ENCODE measurements around the gene TP53I11. TPM values are rescaled to one million over a fixed set of nuclear protein-coding genes. Genes with fewer than 3 reads are reported as not detected.

Gene TP53I11
- total RNA-seq, 1 experiment from 2014 or later = 42.4 TPM

- TF ChIP-seq, protein P1, sequence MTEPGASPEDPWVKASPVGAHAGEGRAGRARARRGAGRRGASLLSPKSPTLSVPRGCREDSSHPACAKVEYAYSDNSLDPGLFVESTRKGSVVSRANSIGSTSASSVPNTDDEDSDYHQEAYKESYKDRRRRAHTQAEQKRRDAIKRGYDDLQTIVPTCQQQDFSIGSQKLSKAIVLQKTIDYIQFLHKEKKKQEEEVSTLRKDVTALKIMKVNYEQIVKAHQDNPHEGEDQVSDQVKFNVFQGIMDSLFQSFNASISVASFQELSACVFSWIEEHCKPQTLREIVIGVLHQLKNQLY (CRISPR knock-in tag; IDR thresholded peaks at IDR 0.05) = no peak
- TF ChIP-seq ZNF263 (CRISPR knock-in tag; IDR thresholded peaks at IDR 0.05; ENCODE audit: low read depth) = no peak
- TF ChIP-seq, protein P2, sequence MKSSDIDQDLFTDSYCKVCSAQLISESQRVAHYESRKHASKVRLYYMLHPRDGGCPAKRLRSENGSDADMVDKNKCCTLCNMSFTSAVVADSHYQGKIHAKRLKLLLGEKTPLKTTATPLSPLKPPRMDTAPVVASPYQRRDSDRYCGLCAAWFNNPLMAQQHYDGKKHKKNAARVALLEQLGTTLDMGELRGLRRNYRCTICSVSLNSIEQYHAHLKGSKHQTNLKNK (CRISPR knock-in tag; IDR thresholded peaks at IDR 0.05) = no peak
- TF ChIP-seq KAT7 (CRISPR knock-in tag; IDR thresholded peaks at IDR 0.05; ENCODE audit: borderline replicate concordance) = no peak
- no peak for TF ChIP-seq ZNF423 (CRISPR knock-in tag; IDR thresholded peaks at IDR 0.05)
- TF ChIP-seq NFE2L1 (CRISPR knock-in tag; IDR thresholded peaks at IDR 0.05) = no peak
- no peak for TF ChIP-seq TP53 (CRISPR knock-in tag; IDR thresholded peaks at IDR 0.05)
- TF ChIP-seq FOXJ3 (CRISPR knock-in tag; IDR thresholded peaks at IDR 0.05; ENCODE audit: borderline replicate concordance) = no peak
- TF ChIP-seq, protein P3, sequence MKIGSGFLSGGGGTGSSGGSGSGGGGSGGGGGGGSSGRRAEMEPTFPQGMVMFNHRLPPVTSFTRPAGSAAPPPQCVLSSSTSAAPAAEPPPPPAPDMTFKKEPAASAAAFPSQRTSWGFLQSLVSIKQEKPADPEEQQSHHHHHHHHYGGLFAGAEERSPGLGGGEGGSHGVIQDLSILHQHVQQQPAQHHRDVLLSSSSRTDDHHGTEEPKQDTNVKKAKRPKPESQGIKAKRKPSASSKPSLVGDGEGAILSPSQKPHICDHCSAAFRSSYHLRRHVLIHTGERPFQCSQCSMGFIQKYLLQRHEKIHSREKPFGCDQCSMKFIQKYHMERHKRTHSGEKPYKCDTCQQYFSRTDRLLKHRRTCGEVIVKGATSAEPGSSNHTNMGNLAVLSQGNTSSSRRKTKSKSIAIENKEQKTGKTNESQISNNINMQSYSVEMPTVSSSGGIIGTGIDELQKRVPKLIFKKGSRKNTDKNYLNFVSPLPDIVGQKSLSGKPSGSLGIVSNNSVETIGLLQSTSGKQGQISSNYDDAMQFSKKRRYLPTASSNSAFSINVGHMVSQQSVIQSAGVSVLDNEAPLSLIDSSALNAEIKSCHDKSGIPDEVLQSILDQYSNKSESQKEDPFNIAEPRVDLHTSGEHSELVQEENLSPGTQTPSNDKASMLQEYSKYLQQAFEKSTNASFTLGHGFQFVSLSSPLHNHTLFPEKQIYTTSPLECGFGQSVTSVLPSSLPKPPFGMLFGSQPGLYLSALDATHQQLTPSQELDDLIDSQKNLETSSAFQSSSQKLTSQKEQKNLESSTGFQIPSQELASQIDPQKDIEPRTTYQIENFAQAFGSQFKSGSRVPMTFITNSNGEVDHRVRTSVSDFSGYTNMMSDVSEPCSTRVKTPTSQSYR (CRISPR knock-in tag; IDR thresholded peaks at IDR 0.05) = no peak
- TF ChIP-seq ATF1 (CRISPR knock-in tag; IDR thresholded peaks at IDR 0.05) = no peak
- TF ChIP-seq, protein P4, sequence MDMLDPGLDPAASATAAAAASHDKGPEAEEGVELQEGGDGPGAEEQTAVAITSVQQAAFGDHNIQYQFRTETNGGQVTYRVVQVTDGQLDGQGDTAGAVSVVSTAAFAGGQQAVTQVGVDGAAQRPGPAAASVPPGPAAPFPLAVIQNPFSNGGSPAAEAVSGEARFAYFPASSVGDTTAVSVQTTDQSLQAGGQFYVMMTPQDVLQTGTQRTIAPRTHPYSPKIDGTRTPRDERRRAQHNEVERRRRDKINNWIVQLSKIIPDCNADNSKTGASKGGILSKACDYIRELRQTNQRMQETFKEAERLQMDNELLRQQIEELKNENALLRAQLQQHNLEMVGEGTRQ (CRISPR knock-in tag; IDR thresholded peaks at IDR 0.05) = no peak
Measured at GRCh38 chr11:44903518-44903917, 47.2 kb downstream of the TP53I11 start (continued).

- DNase-seq (ENCODE audit: low spot score) (no peak), ATAC-seq (no peak)
- Mint-ChIP-seq H3K9me3 (peaks cover 14% of the 10 kb centered on the region), H3K27ac (no peak overlapping the region; the same call in 1 of the 2 replicates), H3K4me3 (no peak overlapping the region), H3K4me1 (peaks cover 38% of the 10 kb centered on the region), H3K27me3 (ENCODE audit: low read depth) (no peaks in the 10 kb centered on the region), H3K36me3 (peaks cover 13% of the 10 kb centered on the region)
- POLR2A ChIA-PET = interaction anchor here (0.6 kb wide), 1 partner anchor 122 kb away, joined by 3 read pairs; no protein-coding TSS in a partner anchor
- TF ChIP-seq, protein P3 (CRISPR knock-in tag; IDR thresholded peaks at IDR 0.05) = no peak
- no peak for TF ChIP-seq NR3C1 (CRISPR knock-in tag; conservative IDR thresholded peaks at IDR 0.05; ENCODE audit: low read depth)
- TF ChIP-seq ZNF121 (CRISPR knock-in tag; IDR thresholded peaks at IDR 0.05) = no peak
- no peak for TF ChIP-seq JAZF1 (CRISPR knock-in tag; IDR thresholded peaks at IDR 0.05)
- no peak for TF ChIP-seq FOXK1 (CRISPR knock-in tag; IDR thresholded peaks at IDR 0.05)
- TF ChIP-seq NFE2L1 (CRISPR knock-in tag; IDR thresholded peaks at IDR 0.05) = no peak
- no peak for TF ChIP-seq ZNF232 (CRISPR knock-in tag; IDR thresholded peaks at IDR 0.05)
- TF ChIP-seq, protein P4 (CRISPR knock-in tag; IDR thresholded peaks at IDR 0.05) = no peak
- TF ChIP-seq IRF2 (CRISPR knock-in tag; IDR thresholded peaks at IDR 0.05; ENCODE audit: borderline replicate concordance, low read depth) = no peak
- CTCF ChIA-PET = interaction anchor here (0.6 to 5.3 kb wide), 6 partner anchors 8 to 286 kb away, joined by 3 to 38 read pairs (median 3); no protein-coding TSS in a partner anchor
Measured at GRCh38 chr11:44903035-44903434, 47.6 kb downstream of the TP53I11 start.
